Subcutaneous preadipocyte (primary cell): ENCODE data around the gene TERF2IP. TPM values are rescaled to one million over a fixed set of nuclear protein-coding genes. Genes with fewer than 3 reads are reported as not detected.

Source experiments
- small RNA-seq: library from RNA; depleted of rRNA; stranded (forward); fragments of <200 nt; gene quantifications from one replicate; pipeline ENCODE3, GENCODE V24; 2012
- total RNA-seq: library from RNA; depleted of rRNA; stranded (reverse); fragments of >200 nt; gene quantifications from 2 replicates; pipeline ENCODE4 v1.2.3, GENCODE V29; 2012

The TERF2IP gene
- total RNA-seq, result 23.1 and 26.8 TPM in 2 replicates

DNA sequence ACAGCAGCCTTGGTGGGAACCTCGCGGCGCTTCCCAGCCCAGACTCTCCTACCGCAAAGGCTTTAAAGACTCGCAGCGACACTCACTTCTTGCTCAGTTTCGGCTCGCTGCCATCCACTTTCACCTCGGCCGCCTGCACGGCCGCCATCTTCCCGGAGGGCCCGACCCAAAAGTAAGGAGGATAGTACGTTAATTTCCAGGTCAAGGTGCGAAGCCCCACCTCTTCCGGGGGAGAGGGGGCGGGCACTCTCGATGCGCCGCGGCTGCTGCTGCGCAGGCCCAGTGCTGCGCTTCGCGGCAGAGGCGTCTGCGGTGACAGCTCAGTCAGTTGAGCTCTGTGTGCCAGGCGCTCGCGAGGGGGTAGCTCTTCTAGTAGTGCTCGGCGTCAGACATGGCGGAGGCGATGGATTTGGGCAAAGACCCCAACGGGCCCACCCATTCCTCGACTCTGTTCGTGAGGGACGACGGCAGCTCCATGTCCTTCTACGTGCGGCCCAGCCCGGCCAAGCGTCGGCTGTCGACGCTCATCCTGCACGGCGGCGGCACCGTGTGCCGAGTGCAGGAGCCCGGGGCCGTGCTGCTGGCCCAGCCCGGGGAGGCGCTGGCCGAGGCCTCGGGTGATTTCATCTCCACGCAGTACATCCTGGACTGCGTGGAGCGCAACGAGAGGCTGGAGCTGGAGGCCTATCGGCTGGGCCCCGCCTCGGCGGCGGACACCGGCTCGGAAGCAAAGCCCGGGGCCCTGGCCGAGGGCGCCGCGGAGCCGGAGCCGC, at the start of gene TERF2IP, which contains the start of gene KARS1:
Gene TERF2IP (plus strand): TSS at position 282 of the 773 bp plus-strand sequence. CDS start 110 bp downstream, at position 392.
Gene KARS1 (minus strand): TSS at position 174 of the 773 bp plus-strand sequence. CDS start 26 bp downstream, at position 148.

DNA sequence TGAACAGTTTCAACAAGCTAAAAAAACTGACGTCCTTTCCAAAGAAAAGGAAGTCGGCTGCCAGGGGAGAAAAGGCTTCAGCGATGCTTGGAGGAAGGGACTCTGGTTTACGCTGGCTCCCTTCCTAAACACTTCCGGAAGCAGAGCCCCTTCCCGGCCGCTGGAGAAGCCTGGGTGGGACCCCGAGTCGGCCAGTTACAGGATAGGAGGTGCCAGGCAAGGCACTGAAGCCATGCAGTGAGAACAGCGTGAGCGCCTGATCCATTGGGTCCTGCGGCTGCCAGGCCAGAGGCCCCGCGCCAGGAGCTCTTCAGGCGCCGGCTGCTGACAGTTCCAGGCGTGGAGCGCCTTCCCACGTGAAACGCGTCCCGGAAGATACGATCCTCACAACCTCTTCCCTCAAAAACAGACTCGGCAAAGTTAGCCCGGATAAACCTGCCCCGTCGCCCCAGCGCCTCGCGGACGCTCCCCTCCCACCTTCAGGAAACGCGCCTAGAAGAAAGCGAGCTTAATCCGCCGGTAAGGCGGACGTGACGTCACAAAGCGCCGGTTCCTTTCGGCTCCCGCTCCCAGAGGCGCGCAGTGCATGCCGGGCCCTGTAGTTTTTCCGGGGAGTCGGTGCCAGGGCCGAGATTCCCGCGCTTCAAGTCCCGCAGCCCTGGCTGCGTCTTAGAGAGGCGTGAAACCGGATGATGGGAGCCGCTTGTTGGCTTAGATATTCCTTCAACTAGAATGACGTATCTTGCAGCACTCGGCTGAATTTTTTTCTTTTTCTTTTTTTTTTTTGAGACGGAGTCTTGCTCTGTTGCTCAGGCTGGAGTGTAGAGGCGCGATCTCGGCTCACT, 24.6 kb upstream of the TERF2IP start, which contains the start of gene ADAT1:
Gene ADAT1 (minus strand): TSS at position 521 of the 845 bp plus-strand sequence. CDS start 2,482 bp downstream, outside the sequence.

GRCh38 chr16:75676909-75677308, 29.3 kb downstream of the TERF2IP start, which contains the start of gene CPHXL2:
Gene CPHXL2 (minus strand): TSS chr16:75677009. CDS start chr16:75676999, 10 bp downstream.

DNA sequence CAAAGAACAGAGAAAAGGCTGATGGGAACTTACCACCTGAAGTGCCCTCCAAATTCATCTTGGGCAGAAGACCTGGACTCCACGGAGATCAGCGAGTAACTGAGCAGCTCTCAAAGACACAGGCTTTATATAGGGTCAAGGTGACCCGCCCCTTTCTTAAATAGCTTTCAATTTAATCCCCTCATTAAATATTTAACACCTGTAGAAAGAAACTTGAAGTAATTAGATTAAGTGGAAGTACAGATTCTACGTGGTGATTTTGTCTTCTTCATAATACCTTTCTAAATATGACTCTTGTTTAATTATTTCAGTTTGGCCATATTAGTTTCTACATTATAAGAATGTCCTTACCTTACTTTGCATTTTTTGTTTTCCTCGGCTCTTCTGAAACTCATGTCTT, 53.8 kb downstream of the TERF2IP start, which contains the start of gene DUXB:
Gene DUXB (minus strand): TSS at position 101 of the 400 bp plus-strand sequence. CDS start 43 bp downstream, at position 58.

Small RNAs within 50 kb of the gene (small RNA-seq; reads per million reads assigned to genes)
- gene RN7SL520P, result not detected

Other genes starting within 250 kb of the TERF2IP start
- 37.7 and 42.6 TPM in 2 replicates for gene CFDP1, start 214.3 kb upstream of the TERF2IP start, total RNA-seq
- gene TMEM170A, start 183.1 kb upstream of the TERF2IP start, total RNA-seq, result 9.2 and 18.2 TPM in 2 replicates
- gene CHST6, start 152.3 kb upstream of the TERF2IP start, total RNA-seq, result 0.37 and 0.98 TPM in 2 replicates
- 0.20 and 0.73 TPM in 2 replicates for gene CHST5, start 111.7 kb upstream of the TERF2IP start, total RNA-seq
- 15.4 and 18.8 TPM in 2 replicates for gene TMEM231, start 91.5 kb upstream of the TERF2IP start, total RNA-seq
- gene GABARAPL2, start 81.4 kb upstream of the TERF2IP start, total RNA-seq, result 21.3 and 22.5 TPM in 2 replicates
- 54.7 and 72.1 TPM in 2 replicates for gene ADAT1, start 24.5 kb upstream of the TERF2IP start, total RNA-seq
- gene KARS1, start 108 bp upstream of the TERF2IP start, total RNA-seq, result 158 and 161 TPM in 2 replicates
- not detected in 2 replicates for gene CPHXL2, start 29.2 kb downstream of the TERF2IP start, total RNA-seq
- not detected in 2 replicates for gene DUXB, start 53.7 kb downstream of the TERF2IP start, total RNA-seq
- not detected in 2 replicates for gene CPHXL, start 78.7 kb downstream of the TERF2IP start, total RNA-seq